SU-DHL-6 (cell line): ENCODE data around the gene AGPAT4.

Experiments
- EZH2phosphoT487 ChIP-seq: fragments of 200-600 bp; sonication (generic), shearing (Covaris generic); conservative IDR thresholded peaks from 2 replicates; pipeline ENCODE4 v1.6.1; 2018; ENCODE audit warnings: mild to moderate bottlenecking, antibody characterized with exemption, low read length, moderate library complexity, mixed read lengths
- TF ChIP-seq, protein P1 (sequence below): fragments of 200-600 bp; sonication (generic); IDR thresholded peaks from one replicate; pipeline ENCODE4 v1.5.1; 2017; ENCODE audit warnings: antibody characterized with exemption, mild to moderate bottlenecking, low read length, moderate library complexity; ENCODE audit not compliant: insufficient read depth, poor library complexity, severe bottlenecking

- TF ChIP-seq, protein P1, sequence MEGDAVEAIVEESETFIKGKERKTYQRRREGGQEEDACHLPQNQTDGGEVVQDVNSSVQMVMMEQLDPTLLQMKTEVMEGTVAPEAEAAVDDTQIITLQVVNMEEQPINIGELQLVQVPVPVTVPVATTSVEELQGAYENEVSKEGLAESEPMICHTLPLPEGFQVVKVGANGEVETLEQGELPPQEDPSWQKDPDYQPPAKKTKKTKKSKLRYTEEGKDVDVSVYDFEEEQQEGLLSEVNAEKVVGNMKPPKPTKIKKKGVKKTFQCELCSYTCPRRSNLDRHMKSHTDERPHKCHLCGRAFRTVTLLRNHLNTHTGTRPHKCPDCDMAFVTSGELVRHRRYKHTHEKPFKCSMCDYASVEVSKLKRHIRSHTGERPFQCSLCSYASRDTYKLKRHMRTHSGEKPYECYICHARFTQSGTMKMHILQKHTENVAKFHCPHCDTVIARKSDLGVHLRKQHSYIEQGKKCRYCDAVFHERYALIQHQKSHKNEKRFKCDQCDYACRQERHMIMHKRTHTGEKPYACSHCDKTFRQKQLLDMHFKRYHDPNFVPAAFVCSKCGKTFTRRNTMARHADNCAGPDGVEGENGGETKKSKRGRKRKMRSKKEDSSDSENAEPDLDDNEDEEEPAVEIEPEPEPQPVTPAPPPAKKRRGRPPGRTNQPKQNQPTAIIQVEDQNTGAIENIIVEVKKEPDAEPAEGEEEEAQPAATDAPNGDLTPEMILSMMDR = no peak
- no peak for TF ChIP-seq EZH2phosphoT487
Measured at GRCh38 chr6:161222706-161223234, 51.1 kb downstream of the AGPAT4 start.
